Large intestine (tissue), 3 donors: ENCODE data around the gene IPPK. TPM values are rescaled to one million over a fixed set of nuclear protein-coding genes. Genes with fewer than 3 reads are reported as not detected.

ENCODE experiments used
- DNase-seq, 2 donors: peaks; one replicate each; pipeline versions ENCODE4 v3.0.0 to v3.0.0-alpha.2; 2013
- H3K27ac ChIP-seq: one replicate; pipeline ENCODE4 v1.5.1; 2013; ENCODE audit warnings: low read length
- H3K27me3 ChIP-seq: 2 replicates; pipeline ENCODE4 v1.6.1; 2013; ENCODE audit warnings: low read length; ENCODE audit not compliant: control insufficient read depth, insufficient read depth
- H3K36me3 ChIP-seq: 2 replicates; pipeline ENCODE4 v1.6.1; 2013; ENCODE audit warnings: low read length; ENCODE audit not compliant: control insufficient read depth, insufficient read depth
- H3K4me1 ChIP-seq: one replicate; pipeline ENCODE4 v1.6.1; 2013; ENCODE audit warnings: low read length; ENCODE audit not compliant: control insufficient read depth, insufficient read depth
- H3K4me3 ChIP-seq: one replicate; pipeline ENCODE4 v1.5.1; 2013; ENCODE audit warnings: low read length
- H3K9me3 ChIP-seq: one replicate; pipeline ENCODE4 v1.6.1; 2013; ENCODE audit warnings: mild to moderate bottlenecking, low read depth, low read length, moderate library complexity; ENCODE audit not compliant: control insufficient read depth
- WGBS: methylation state at CpG from one replicate; pipeline ENCODE4 v1.1.5; 2013; ENCODE audit warnings: low lambda C conversion rate; ENCODE audit not compliant: insufficient coverage; 5-methylcytosine and 5-hydroxymethylcytosine counted together
- polyA plus RNA-seq: library from polyadenylated mRNA; unstranded; fragments of 120-200 nt; gene quantifications from one replicate; pipeline ENCODE4 v1.2.1, GENCODE V29; 2013

IPPK gene
- polyA plus RNA-seq, 1 donor: 7.9 TPM

DNA sequence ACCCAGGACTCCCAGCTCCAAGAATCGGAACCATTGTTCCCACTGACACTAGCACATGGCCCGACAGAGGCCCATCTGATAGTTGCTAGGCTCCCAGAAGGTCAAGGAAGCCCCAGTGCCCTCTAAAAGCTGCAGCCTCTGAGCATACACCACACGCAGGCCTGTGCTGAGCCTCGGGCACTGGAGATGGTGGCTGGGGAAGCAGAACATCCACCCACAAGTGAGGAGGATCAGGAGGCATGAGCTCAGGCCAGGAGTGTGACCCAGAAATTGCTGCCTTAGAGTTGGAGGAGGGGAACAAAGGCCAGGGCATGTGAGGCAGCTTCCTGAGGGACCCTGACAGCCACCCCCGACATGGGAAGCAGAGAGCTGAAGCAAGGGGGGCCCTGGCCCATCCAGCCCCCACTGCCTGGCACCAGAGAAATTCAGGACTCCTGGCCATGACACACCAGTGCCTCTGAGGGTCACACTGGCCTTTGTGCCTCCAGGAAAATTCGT, 21.4 kb downstream of the IPPK start:
- H3K36me3 ChIP-seq: peaks cover 63% of the 10 kb centered on the region
- H3K4me1 ChIP-seq: no peaks in the 10 kb centered on the region

GRCh38 chr9:92647671-92648473, 22.1 kb downstream of the IPPK start:
- Histone ChIP-seq H3K27ac (no peak overlapping the region), H3K9me3 (no peaks in the 10 kb centered on the region), H3K4me1 (no peaks in the 10 kb centered on the region), H3K4me3 (no peak overlapping the region), H3K27me3 (no peaks in the 10 kb centered on the region), H3K36me3 (peaks cover 65% of the 10 kb centered on the region)
- no CpG with 5 or more reads among the region's 11 CpGs for WGBS
- DNase-seq: no peak

More for the DNA sequence above, 21.4 kb downstream of the IPPK start:
- H3K27ac ChIP-seq: no peak overlapping the region
- no peaks in the 10 kb centered on the region for H3K27me3 ChIP-seq
- WGBS: no CpG with 5 or more reads among the region's 6 CpGs
- no peak overlapping the region for H3K4me3 ChIP-seq
- H3K9me3 ChIP-seq: no peaks in the 10 kb centered on the region
- DNase-seq: no peak

DNA sequence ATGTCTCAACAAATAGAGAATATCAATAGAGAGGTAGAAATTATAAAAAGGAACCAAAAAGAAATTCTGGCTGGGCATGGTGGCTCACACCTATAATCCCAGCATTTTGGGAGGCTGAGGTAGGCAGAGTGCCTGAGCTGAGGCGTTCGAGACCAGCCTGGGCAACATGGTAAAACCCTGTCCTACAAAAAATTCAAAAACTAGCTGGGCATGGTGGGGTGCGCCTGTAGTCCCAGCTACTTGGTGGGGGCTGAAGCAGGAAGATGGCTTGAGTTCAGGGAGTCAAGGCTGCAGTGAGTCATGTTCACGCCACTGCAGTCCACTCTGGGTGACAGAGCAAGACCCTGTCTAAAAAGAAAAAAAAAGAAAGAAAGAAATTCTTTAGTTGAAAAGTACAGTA, 24.9 kb downstream of the IPPK start:
- no peak for DNase-seq
- no peak overlapping the region for H3K4me3 ChIP-seq

GRCh38 chr9:92644278-92644677, 25.7 kb downstream of the IPPK start:
- H3K36me3 ChIP-seq: peaks cover 76% of the 10 kb centered on the region
- WGBS: no CpG with 5 or more reads among the region's 7 CpGs
- DNase-seq: no peak
- H3K27me3 ChIP-seq: no peaks in the 10 kb centered on the region
- H3K4me1 ChIP-seq: no peaks in the 10 kb centered on the region
- H3K4me3 ChIP-seq: no peak overlapping the region
- no peak overlapping the region for H3K27ac ChIP-seq
- no peaks in the 10 kb centered on the region for H3K9me3 ChIP-seq

More for the DNA sequence above, 24.9 kb downstream of the IPPK start:
- 100% methylated on average over 1 of the region's 4 CpGs for WGBS
- no peaks in the 10 kb centered on the region for H3K9me3 ChIP-seq
- H3K36me3 ChIP-seq: peaks cover 76% of the 10 kb centered on the region
- H3K27ac ChIP-seq: no peak overlapping the region
- no peaks in the 10 kb centered on the region for H3K27me3 ChIP-seq
- H3K4me1 ChIP-seq: no peaks in the 10 kb centered on the region

- Histone ChIP-seq H3K27ac (no peak overlapping the region), H3K4me3 (no peak overlapping the region), H3K9me3 (no peaks in the 10 kb centered on the region), H3K36me3 (peaks cover 76% of the 10 kb centered on the region), H3K4me1 (no peaks in the 10 kb centered on the region), H3K27me3 (no peaks in the 10 kb centered on the region)
- no peak for DNase-seq
- WGBS: no CpG with 5 or more reads among the region's 7 CpGs
Observed at GRCh38 chr9:92642564-92642963, 27.4 kb downstream of the IPPK start.

- Histone ChIP-seq H3K27me3 (no peaks in the 10 kb centered on the region), H3K4me1 (no peaks in the 10 kb centered on the region), H3K27ac (no peak overlapping the region), H3K4me3 (no peak overlapping the region), H3K9me3 (no peaks in the 10 kb centered on the region), H3K36me3 (peaks cover 79% of the 10 kb centered on the region)
- DNase-seq: no peak
- WGBS: no CpG with 5 or more reads among the region's 8 CpGs
Observed at GRCh38 chr9:92642041-92642451, 27.9 kb downstream of the IPPK start.

DNA sequence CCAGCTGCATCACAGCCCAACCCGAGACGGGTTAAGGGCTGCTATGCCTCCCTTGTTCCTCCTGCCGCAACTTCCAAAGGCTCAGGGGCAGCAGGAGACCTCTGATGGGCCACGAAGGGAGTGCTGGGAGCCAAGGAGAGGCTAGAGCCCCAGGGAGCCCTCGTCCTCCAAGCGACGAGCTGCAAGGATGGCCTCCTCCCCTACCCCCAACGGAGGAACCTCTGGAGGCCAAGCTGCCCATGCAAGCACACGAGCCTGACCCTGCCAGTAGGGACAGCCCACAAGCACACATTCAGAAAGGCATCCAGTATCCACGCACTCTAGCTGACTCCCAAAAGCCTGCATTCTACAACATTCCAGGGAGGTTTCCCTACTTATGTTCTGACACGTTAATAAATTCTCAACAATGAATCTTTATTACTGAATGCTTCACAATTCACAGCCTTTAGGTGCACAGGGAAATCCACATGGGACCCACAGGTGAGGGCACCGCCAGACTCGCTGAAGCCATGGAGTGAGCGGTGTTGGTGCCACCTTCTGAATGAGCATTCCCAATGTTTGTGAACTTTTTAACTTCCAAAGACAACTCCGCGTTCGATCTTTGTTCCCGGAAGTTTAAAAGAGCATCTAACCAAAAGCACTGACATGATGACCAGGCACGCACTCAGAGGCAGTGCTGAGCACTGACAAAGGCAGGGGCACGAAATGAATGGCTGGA, 28.7 kb downstream of the IPPK start:
- Histone ChIP-seq H3K27ac (no peak overlapping the region), H3K9me3 (no peaks in the 10 kb centered on the region), H3K27me3 (no peaks in the 10 kb centered on the region), H3K36me3 (peaks cover 79% of the 10 kb centered on the region), H3K4me3 (no peak overlapping the region), H3K4me1 (no peaks in the 10 kb centered on the region)
- WGBS: 94% methylated on average over 2 of the region's 20 CpGs
- no peak for DNase-seq

DNA sequence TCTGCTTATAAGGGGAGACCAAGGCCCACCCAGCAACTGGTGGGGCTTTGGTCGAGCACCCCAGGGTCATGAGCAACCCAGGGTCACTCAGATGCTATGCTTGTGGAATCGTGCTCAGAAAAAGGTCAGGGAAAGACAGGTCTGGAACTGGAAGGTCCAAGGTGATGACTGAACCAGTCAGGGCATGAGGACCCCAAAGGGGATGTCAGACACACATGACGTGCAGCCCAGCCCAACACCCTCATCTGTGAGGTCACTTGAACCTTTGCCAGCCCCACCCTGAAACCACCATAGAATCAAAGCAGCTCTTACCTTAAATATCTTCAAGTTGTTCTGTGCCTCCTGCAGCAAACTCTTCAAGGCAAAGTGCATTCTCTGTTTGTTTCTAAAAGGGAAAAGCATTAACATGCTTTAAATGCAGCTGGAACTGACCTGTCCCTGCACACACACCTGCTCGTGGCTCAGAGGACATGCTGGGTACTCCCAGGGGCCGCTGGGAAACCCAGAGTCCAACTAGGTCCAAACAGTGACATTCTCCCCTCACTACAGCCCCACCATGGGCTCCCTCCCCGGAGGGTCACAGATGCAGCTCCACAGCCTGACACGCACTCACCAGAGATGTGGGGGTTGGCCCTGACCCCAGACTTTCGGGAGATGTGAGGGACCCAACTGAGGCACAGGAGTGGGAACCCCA, 29.4 kb downstream of the IPPK start:
- DNase-seq: no peak
- Histone ChIP-seq H3K4me3 (no peak overlapping the region), H3K27me3 (no peaks in the 10 kb centered on the region), H3K27ac (no peak overlapping the region), H3K36me3 (peaks cover 82% of the 10 kb centered on the region), H3K9me3 (no peaks in the 10 kb centered on the region), H3K4me1 (no peaks in the 10 kb centered on the region)
- WGBS: no CpG with 5 or more reads among the region's 8 CpGs

- H3K9me3 ChIP-seq: no peaks in the 10 kb centered on the region
- DNase-seq: no peak
Observed at GRCh38 chr9:92639791-92640271, 30.1 kb downstream of the IPPK start.

GRCh38 chr9:92639124-92639523, 30.8 kb downstream of the IPPK start:
- Histone ChIP-seq H3K36me3 (peaks cover 80% of the 10 kb centered on the region), H3K9me3 (no peaks in the 10 kb centered on the region), H3K27me3 (no peaks in the 10 kb centered on the region), H3K4me3 (no peak overlapping the region), H3K27ac (no peak overlapping the region), H3K4me1 (peaks cover 2% of the 10 kb centered on the region)
- 95% methylated on average over 4 of the region's 7 CpGs for WGBS
- no peak for DNase-seq

More at GRCh38 chr9:92639791-92640271, 30.1 kb downstream of the IPPK start:
- Histone ChIP-seq H3K36me3 (peaks cover 80% of the 10 kb centered on the region), H3K27ac (no peak overlapping the region), H3K27me3 (no peaks in the 10 kb centered on the region), H3K4me1 (no peaks in the 10 kb centered on the region), H3K4me3 (no peak overlapping the region)
- WGBS: no CpG with 5 or more reads among the region's 9 CpGs
